Right lung (tissue), 5 donors: Measurements from ENCODE around the gene MYOM1. TPM values are rescaled to one million over a fixed set of nuclear protein-coding genes. Genes with fewer than 3 reads are reported as not detected.
"Not testable (repeated sequence)": the region's sequence is repeated elsewhere in the genome, so short reads cannot be mapped to it uniquely, and the experiment has no call there.

ENCODE experiments used
- DNase-seq, 2 donors: peaks; one replicate each; pipeline ENCODE4 v3.0.0-alpha.2; 2013
- polyA plus RNA-seq, 5 donors: library from polyadenylated mRNA; unstranded; fragments of 120-200 nt; gene quantifications; one replicate each; pipeline versions ENCODE4 v1.2.1 to v1.2.3, GENCODE V29; 2013; ENCODE audit warnings: inconsistent platforms in 1 of 5, low replicate concordance in 1 of 5; ENCODE audit not compliant: insufficient read length in 5 of 5, insufficient read depth in 1 of 5

The MYOM1 gene
- polyA plus RNA-seq, 5 donors = 2.6 to 29.9 (median 4.0) TPM

DNA sequence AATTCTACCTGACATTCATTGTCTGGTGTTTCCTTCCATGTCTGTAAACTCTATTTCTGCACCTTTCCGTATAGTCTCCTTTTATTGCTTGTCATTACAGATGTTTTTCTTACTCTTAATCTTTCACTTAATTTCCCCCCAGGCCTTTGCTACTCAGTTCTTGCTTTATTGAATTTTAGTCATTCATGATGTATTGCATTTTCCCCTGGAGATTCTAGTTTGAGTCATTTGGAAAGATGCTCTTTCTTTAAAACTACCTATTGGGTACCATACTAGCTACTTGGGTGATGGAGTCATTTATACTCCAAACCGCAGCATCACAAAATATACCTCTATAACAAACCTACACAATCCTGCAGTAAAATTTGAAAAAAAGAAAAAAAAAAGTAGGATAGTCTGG, 179.6 kb downstream of the MYOM1 start:
- no peak for DNase-seq

DNA sequence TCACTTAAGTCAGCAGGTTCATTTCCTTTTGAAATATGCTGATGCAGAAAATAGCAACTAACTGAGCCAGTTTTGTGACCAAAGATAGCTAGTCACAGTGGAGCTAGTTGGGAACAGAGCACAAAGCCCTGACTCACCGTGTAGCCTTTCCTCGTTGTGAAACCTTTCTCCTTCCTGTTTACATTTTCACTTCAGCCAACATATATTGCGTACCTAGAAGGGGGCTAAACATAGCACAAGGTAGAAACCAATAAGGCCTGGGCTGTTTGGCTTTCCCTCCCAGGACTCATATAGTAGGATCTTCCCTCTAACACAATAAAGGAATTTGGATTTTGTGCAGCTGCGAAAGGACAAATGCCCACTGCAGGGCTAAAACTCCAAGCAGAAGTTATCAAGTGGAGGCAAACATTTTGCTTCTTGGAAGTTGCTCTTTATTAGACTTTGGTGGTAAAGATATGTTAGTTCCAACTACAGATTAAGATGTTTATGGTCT, 182.3 kb downstream of the MYOM1 start:
- no peak for DNase-seq

DNA sequence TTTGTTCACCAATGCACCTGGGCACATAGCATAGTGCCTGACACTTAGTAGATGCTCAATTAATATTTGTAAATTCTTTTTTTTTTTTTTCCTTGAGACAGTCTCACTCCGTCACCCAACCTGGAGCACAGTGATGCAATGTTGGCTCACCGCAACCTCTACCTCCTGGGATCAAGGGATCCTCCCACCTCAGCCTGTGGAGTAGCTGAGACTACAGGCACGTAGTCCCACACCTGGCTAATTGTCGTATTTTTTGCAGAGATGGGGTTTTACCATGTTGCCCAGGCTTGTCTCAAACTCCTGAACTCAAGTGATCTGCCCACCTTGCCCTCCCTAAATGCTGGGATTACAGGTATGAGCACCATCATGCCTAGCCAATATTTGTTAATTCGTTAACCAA, 183.7 kb downstream of the MYOM1 start:
- no peak for DNase-seq

DNA sequence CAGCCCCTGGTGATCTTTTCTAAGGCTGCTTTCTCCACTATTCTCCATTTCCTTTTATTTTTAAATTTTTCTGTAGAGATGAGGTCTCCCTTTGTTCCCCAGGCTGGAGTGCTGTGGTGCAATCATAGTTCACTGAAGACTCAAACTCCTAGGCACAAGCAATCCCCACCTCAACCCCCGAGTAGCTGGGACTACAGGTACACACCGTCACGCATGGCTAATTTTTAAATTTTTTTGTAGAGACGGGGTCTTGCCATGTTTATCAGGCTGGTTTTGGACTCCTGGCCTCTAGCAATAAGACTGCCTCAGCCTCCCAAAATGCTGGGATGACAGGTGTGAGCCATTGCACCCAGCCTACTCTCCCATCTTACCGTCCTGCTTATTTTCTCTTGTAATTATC, 184.1 kb downstream of the MYOM1 start:
- DNase-seq = no peak

DNA sequence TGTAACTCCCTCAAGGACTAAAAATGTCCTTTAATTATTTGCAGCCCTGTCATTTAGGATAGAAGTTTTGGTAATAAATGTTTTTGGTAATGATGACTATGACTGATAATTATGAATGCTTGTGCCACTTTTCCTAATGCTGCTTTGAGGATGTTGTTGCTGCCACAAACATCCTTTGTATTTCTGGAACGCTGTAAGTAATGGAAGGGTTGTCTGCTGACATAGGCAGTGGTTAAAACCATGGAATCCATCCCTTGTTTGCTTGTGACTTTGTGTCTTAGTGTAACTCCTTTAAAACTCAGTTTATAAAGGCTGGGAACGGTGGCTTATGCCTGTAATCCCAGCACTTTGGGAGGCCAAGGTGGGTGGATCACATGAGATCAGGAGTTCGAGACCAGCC, 187.0 kb downstream of the MYOM1 start:
- no peak for DNase-seq

DNA sequence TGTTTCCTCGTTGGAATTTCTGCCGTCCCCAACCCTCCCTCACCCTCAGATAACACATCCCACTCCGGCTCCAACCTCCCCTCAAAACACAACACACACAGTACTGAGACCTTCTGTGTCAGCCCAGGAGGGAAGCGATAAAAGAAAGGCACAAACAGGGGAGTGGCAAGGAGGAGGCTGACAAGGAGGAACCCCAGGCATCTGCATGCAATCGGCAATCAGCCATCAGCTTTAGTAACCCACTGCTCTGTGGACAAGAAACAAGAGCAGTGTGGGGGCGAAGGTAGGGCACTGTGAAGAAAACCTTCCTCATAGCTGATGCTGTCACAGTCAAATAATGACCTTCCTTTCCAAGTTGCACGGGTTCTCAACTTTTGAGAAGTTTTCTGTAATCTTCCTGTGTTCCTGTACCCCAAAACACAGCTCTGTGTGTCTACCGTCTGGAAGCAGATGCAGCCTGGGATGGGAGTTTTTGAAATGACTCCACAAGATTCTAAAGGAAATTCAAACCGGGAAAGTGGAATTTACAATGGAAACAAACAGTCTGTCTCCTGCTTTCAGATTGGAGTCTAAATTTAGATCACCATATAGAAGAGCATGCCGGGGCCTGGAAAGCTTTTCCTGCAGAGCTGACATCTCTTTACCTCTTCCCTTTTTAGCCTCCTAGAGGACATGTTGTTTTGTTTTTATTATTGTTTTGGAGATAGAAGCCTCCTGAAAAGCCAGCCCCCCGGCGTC, 190.4 kb downstream of the MYOM1 start:
- no peak for DNase-seq

DNA sequence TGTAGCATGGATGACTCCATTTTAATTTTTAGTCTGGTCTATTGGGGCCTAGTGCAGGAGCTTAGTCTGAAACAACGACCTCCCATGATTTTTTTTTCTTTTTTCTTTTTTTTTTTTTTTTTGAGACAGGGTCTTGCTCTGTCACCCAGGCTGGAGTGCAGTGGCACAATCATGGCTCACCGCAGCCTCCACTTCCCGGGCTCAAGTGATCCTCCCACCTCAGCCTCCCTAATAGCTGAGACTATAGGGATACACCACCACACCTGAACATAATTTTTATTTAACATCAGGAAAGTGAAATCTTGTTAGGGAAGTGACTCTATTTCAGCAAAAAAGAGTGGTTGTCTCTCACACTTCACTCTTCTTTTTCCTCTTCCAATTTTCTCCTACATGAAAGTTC, 191.7 kb downstream of the MYOM1 start:
- DNase-seq = not testable (repeated sequence)

DNA sequence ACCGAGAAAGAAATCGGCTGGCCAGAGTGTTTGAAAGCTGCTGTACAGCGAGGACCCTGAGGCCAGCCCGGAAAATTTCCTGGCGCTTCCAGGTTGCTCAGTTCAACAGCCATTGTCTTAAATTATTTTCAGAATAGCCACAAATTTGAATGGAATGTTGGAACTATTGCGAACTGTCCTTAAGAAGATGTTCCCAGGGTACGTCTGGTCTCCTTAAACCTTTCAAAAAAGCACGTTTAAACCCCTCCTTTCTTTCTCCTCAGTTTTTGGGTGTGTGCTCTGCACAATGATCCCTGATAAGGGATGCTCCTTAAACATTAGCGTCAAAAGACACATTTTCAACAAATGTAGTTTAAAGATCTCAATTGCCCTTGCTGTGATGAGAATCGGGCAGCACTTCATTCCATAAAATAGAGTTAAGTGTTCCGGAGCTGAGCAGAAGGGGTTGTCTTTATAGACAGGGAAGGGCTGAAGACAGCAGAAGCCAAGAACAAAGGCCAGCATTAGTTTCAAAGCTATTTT, 192.3 kb downstream of the MYOM1 start:
- DNase-seq = no peak

DNA sequence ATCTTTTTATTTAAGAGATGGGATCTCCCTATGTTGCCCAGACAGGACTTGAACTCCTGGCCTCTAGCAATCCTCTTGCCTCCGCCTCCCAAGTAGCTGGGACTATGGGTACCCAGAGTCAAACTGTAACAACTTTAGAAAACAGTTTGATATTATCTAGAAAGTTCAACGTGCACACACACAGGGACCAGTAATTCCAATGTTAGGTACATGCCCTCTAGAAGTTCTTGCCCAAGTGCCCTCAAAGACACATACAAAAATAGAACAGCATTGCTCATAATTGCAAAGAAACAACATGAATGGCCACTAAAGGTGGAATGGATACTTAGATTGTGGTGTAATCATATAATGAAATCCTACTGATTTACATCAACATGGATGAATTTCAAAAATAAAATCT, 194.2 kb downstream of the MYOM1 start:
- no peak for DNase-seq

DNA sequence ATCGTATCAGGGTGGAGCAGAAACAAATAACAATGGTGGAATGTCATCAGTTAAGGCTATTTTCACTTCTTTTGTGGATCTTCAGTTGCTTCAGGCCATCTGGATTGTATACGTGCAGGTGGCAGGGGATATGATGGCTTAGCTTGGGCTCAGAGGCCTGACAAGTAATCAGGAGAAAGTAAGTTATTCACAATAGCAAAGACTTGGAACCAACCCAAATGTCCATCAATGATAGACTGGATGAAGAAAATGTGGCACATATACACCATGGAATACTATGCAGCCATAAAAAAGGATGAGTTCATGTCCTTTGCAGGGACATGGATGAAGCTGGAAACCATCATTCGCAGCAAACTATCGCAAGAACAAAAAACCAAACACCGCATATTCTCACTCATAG, 196.2 kb downstream of the MYOM1 start:
- not testable (repeated sequence) for DNase-seq

Other genes starting within 250 kb of the MYOM1 start
- gene LPIN2, start 206.8 kb downstream of the MYOM1 start, polyA plus RNA-seq = 10 to 100 TPM; 19.4 to 30.4 (median 28.4) TPM
- gene MYL12A, start 27.8 kb upstream of the MYOM1 start, polyA plus RNA-seq = 100 to 1,000 TPM; 325 to 409 (median 356) TPM
- gene MYL12B, start 42.2 kb upstream of the MYOM1 start, polyA plus RNA-seq = 100 to 1,000 TPM; 406 to 530 (median 439) TPM
- gene TGIF1, start 230.2 kb upstream of the MYOM1 start, polyA plus RNA-seq = 10 to 100 TPM; 65.0 to 94.8 (median 86.9) TPM